Measurements from ENCODE around the gene GABBR2. TPM values are rescaled to one million over a fixed set of nuclear protein-coding genes. Genes with fewer than 3 reads are reported as not detected.
A peak's percentile ranks its signal among the peaks of the same experiment; 100 is the strongest.
"Not testable (repeated sequence)": the region's sequence is repeated elsewhere in the genome, so short reads cannot be mapped to it uniquely, and the experiment has no call there.

The GABBR2 gene
- total and polyA plus RNA-seq, 4 donors = 20.0 to 140 (median 93.3) TPM

DNA sequence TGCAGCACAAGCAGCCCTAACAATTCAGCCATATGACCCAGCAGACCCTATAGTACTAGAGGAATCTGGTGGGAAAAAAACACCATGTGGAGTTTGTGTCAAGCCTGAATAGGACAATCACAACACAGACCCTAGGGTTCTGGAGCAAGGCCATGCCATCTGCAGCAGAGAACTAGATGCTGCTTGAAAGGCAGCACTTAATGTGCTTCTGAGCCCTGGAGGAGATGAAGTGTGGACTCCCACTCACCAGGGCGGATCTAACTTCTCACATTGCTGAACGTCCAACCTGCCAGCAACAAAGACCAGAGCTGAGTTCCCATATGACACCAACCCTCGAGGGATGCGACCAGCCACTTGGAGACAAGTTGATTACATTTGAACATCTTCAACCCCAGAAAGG lies 43.2 kb downstream of the GABBR2 start:
- DNase-seq (ENCODE audit: low read depth in 4 of 6, low spot score in 6 of 6) = no peak
- Histone ChIP-seq H3K27me3 (ENCODE audit: control insufficient read depth, insufficient read depth, low read length) (no peaks in the 10 kb centered on the region), H3K9me3 (ENCODE audit: control insufficient read depth, insufficient read depth, low read length) (no peaks in the 10 kb centered on the region), H3K27ac (ENCODE audit: low read depth, low read length) (no peak overlapping the region), H3K4me1 (ENCODE audit: control insufficient read depth, insufficient read depth, low read length) (peaks cover 18% of the 10 kb centered on the region), H3K36me3 (ENCODE audit: control insufficient read depth, insufficient read depth, low read length) (no peaks in the 10 kb centered on the region), H3K4me3 (ENCODE audit: low read depth, low read length) (no peak overlapping the region)
- WGBS (ENCODE audit: insufficient coverage) = 79% methylated on average over 2 of the region's 4 CpGs

DNA sequence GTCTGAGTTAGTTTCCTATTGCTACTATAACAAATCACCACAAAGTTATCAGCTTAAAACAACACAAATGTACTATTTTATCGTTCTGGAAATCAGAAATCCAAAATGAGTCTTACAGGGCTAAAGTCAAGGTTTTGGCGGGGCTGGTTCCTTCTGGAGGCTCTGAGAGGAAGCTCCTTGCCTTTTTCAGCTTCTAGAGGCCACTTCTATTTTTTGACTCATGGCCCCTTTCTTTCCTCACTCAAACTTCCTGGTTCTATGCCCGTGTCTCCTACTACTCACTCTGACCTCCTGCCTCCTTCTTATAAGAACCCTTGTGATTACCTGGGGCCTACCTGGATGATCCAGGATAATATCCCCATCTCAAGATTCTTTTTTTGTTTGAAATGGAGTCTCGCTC lies 48.2 kb downstream of the GABBR2 start:
- no peak for DNase-seq (ENCODE audit: low read depth in 4 of 6, low spot score in 6 of 6)
- no peaks in the 10 kb centered on the region for H3K9me3 ChIP-seq (ENCODE audit: control insufficient read depth, insufficient read depth, low read length)

DNA sequence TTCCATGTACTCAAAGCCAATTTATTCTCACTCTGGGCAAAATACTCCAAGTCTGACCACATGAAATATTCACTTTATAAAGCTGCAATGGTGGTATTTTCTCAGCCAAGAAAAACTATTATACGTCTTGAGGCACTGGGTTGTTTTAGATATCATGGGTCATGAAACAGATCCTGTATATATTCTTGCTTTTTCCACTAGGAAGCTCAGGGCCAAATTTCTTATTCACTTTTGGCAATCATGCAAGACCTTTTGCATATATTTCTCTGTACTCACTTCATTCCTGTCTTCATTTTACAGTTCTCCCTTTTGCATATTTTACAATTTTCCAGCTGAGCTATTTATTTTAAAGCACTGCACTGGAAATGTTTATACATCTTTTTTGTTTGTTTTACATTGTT lies 49.8 kb downstream of the GABBR2 start:
- DNase-seq (ENCODE audit: low read depth in 4 of 6, low spot score in 6 of 6) = no peak
- no peaks in the 10 kb centered on the region for H3K27me3 ChIP-seq (ENCODE audit: control insufficient read depth, insufficient read depth, low read length)
- H3K9me3 ChIP-seq (ENCODE audit: control insufficient read depth, insufficient read depth, low read length) = no peaks in the 10 kb centered on the region
- no peaks in the 10 kb centered on the region for H3K4me1 ChIP-seq (ENCODE audit: control insufficient read depth, insufficient read depth, low read length)
- WGBS (ENCODE audit: insufficient coverage) = no CpG with 5 or more reads among the region's 1 CpG
- no peak overlapping the region for H3K27ac ChIP-seq (ENCODE audit: low read depth, low read length)
- H3K4me3 ChIP-seq (ENCODE audit: low read depth, low read length) = no peak overlapping the region
- H3K36me3 ChIP-seq (ENCODE audit: control insufficient read depth, insufficient read depth, low read length) = no peaks in the 10 kb centered on the region

More for the DNA sequence above, 48.2 kb downstream of the GABBR2 start:
- Histone ChIP-seq H3K36me3 (ENCODE audit: control insufficient read depth, insufficient read depth, low read length) (no peaks in the 10 kb centered on the region), H3K27me3 (ENCODE audit: control insufficient read depth, insufficient read depth, low read length) (no peaks in the 10 kb centered on the region), H3K4me1 (ENCODE audit: control insufficient read depth, insufficient read depth, low read length) (no peaks in the 10 kb centered on the region), H3K4me3 (ENCODE audit: low read depth, low read length) (no peak overlapping the region), H3K27ac (ENCODE audit: low read depth, low read length) (no peak overlapping the region)
- WGBS (ENCODE audit: insufficient coverage) = 90% methylated on average over 4 of the region's 4 CpGs

DNA sequence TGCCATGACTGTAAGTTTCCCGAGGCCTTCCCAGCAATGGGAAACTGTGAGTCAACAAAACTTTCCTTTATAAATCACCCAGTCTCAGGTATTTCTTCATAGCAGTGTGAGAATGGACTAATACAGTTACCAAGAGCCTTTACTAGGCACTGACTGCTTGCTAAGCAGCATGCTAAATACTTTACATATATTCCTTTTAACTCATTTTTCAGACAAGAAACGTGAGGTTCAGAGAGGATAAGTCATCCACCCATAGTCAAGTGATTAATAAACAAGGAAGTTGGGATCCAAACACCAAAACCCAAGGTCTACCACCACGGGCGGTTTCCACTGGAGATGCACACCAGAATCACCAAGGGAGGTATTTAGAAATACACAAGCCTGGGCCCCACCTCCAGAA lies 50.8 kb downstream of the GABBR2 start:
- Histone ChIP-seq H3K27me3 (ENCODE audit: control insufficient read depth, insufficient read depth, low read length) (no peaks in the 10 kb centered on the region), H3K4me1 (ENCODE audit: control insufficient read depth, insufficient read depth, low read length) (no peaks in the 10 kb centered on the region), H3K27ac (ENCODE audit: low read depth, low read length) (no peak overlapping the region), H3K9me3 (ENCODE audit: control insufficient read depth, insufficient read depth, low read length) (no peaks in the 10 kb centered on the region), H3K4me3 (ENCODE audit: low read depth, low read length) (no peak overlapping the region), H3K36me3 (ENCODE audit: control insufficient read depth, insufficient read depth, low read length) (no peaks in the 10 kb centered on the region)
- no peak for DNase-seq (ENCODE audit: low read depth in 4 of 6, low spot score in 6 of 6)
- 100% methylated on average over 1 of the region's 4 CpGs for WGBS (ENCODE audit: insufficient coverage)

DNA sequence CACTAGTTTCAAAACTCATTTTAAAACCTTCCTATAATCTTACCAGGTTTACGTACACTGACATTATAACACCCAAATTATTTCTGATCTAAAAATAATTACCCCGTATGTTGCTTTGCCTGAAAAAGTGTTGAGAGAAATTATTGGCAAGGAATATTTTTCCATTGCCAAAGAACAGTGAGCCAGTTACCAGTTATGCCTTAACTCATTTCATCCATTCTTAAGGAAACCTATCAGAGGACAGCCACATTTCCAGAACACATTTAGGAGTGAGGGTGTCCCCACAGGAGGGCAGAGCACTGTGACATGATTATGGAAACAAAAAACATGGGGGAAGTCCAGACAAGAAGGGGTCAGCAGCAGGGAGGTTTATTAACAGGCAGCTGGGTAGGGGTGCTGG lies 52.2 kb downstream of the GABBR2 start:
- Histone ChIP-seq H3K36me3 (ENCODE audit: control insufficient read depth, insufficient read depth, low read length) (no peaks in the 10 kb centered on the region), H3K4me1 (ENCODE audit: control insufficient read depth, insufficient read depth, low read length) (peaks cover 4% of the 10 kb centered on the region), H3K9me3 (ENCODE audit: control insufficient read depth, insufficient read depth, low read length) (no peaks in the 10 kb centered on the region), H3K27ac (ENCODE audit: low read depth, low read length) (no peak overlapping the region), H3K27me3 (ENCODE audit: control insufficient read depth, insufficient read depth, low read length) (no peaks in the 10 kb centered on the region), H3K4me3 (ENCODE audit: low read depth, low read length) (no peak overlapping the region)
- no CpG with 5 or more reads among the region's 2 CpGs for WGBS (ENCODE audit: insufficient coverage)
- peak in 1 of 6 donors; percentile 60 for DNase-seq (ENCODE audit: low read depth in 4 of 6, low spot score in 6 of 6)

DNA sequence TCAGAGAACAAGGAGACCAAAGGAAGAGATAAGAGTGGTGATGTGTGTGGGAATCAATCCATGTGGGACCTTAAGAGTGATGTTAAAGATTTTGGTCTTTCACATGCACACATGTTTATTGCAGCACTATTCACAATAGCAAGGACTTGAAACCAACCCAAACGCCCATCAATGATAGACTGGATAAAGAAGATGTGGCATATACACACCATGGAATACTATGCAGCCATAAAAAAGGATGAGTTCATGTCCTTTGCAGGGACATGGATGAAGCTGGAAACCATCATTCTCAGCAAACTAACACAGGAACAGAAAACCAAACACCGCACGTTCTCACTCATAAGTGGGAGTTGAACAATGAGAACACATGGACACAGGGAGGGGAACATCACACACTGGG lies 53.3 kb downstream of the GABBR2 start:
- not testable (repeated sequence) for H3K36me3 ChIP-seq (ENCODE audit: control insufficient read depth, insufficient read depth, low read length); H3K27ac ChIP-seq (ENCODE audit: low read depth, low read length); H3K27me3 ChIP-seq (ENCODE audit: control insufficient read depth, insufficient read depth, low read length); DNase-seq (ENCODE audit: low read depth in 4 of 6, low spot score in 6 of 6); H3K4me3 ChIP-seq (ENCODE audit: low read depth, low read length); H3K4me1 ChIP-seq (ENCODE audit: control insufficient read depth, insufficient read depth, low read length); H3K9me3 ChIP-seq (ENCODE audit: control insufficient read depth, insufficient read depth, low read length)
- no CpG with 5 or more reads among the region's 3 CpGs for WGBS (ENCODE audit: insufficient coverage)

DNA sequence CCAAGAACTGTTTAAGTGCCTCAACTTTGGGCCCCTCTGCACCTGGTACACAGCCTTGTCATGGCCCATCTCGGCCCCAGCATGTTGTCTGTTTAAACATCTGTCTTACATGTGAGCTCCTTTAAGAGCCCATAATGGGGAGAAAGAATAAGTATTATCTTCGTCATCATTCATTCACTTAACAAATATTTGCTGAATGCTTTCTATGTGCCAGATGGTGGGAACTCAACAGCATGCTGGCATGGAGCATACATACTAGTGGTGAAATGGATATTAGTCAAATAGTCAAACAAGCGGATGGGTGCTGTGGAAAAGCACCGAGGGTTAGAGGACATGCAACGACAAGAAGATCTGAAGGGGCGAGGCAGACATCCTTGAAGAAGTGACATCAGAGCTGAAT lies 54.5 kb downstream of the GABBR2 start:
- WGBS (ENCODE audit: insufficient coverage) = 92% methylated on average over 4 of the region's 6 CpGs

DNA sequence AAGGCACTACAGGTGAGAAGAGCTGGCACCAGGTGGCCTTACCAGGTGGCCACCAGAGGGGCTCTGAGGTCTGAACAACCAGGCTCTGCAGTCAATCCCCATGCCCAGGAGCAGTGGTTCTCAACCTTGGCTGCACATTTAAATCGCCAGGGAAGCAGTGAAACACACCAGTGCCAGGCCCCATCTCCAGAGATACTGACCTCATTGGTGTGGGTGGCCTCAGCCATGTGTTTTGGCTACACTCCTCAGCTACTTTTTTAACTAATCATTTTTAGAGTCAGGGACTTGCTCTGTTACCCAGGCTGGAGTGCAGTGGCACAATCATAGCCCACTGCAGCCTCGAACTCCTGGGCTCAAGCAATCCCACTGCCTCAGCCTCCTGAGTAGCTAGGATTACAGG lies 56.0 kb downstream of the GABBR2 start:
- Histone ChIP-seq H3K4me3 (ENCODE audit: low read depth, low read length) (no peak overlapping the region), H3K36me3 (ENCODE audit: control insufficient read depth, insufficient read depth, low read length) (no peaks in the 10 kb centered on the region), H3K27ac (ENCODE audit: low read depth, low read length) (no peak overlapping the region), H3K9me3 (ENCODE audit: control insufficient read depth, insufficient read depth, low read length) (no peaks in the 10 kb centered on the region), H3K27me3 (ENCODE audit: control insufficient read depth, insufficient read depth, low read length) (no peaks in the 10 kb centered on the region), H3K4me1 (ENCODE audit: control insufficient read depth, insufficient read depth, low read length) (peaks cover 4% of the 10 kb centered on the region)
- 100% methylated on average over 2 of the region's 2 CpGs for WGBS (ENCODE audit: insufficient coverage)
- no peak for DNase-seq (ENCODE audit: low read depth in 4 of 6, low spot score in 6 of 6)

More for the DNA sequence above, 54.5 kb downstream of the GABBR2 start:
- Histone ChIP-seq H3K36me3 (ENCODE audit: control insufficient read depth, insufficient read depth, low read length) (no peaks in the 10 kb centered on the region), H3K27me3 (ENCODE audit: control insufficient read depth, insufficient read depth, low read length) (no peaks in the 10 kb centered on the region), H3K27ac (ENCODE audit: low read depth, low read length) (no peak overlapping the region), H3K4me3 (ENCODE audit: low read depth, low read length) (no peak overlapping the region), H3K4me1 (ENCODE audit: control insufficient read depth, insufficient read depth, low read length) (peaks cover 4% of the 10 kb centered on the region), H3K9me3 (ENCODE audit: control insufficient read depth, insufficient read depth, low read length) (no peaks in the 10 kb centered on the region)
- no peak for DNase-seq (ENCODE audit: low read depth in 4 of 6, low spot score in 6 of 6)

DNA sequence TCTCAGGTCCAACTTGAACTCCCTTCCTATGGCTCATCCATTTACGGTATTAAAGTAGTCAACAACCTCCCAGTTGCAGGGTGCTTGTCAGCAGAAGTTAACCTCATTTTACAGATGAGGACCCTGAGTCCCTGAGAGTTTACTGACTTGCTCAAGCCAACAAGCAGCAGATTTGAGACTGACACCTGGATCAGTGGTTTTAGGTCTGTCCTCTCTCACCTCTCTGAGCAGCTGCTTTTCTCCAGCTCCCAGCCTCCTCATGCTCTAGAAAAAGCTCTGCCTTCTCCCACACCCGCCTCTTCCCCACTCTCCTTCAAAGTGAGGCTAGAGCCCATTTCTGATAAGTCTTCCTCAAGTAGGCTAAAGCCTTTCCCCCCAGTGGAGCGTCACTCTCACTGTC lies 56.4 kb downstream of the GABBR2 start:
- H3K27me3 ChIP-seq (ENCODE audit: control insufficient read depth, insufficient read depth, low read length) = no peaks in the 10 kb centered on the region
- WGBS (ENCODE audit: insufficient coverage) = 82% methylated on average over 3 of the region's 3 CpGs
- H3K9me3 ChIP-seq (ENCODE audit: control insufficient read depth, insufficient read depth, low read length) = no peaks in the 10 kb centered on the region
- H3K4me3 ChIP-seq (ENCODE audit: low read depth, low read length) = no peak overlapping the region
- H3K4me1 ChIP-seq (ENCODE audit: control insufficient read depth, insufficient read depth, low read length) = peaks cover 6% of the 10 kb centered on the region
- no peaks in the 10 kb centered on the region for H3K36me3 ChIP-seq (ENCODE audit: control insufficient read depth, insufficient read depth, low read length)
- DNase-seq (ENCODE audit: low read depth in 4 of 6, low spot score in 6 of 6) = no peak
- no peak overlapping the region for H3K27ac ChIP-seq (ENCODE audit: low read depth, low read length)

DNA sequence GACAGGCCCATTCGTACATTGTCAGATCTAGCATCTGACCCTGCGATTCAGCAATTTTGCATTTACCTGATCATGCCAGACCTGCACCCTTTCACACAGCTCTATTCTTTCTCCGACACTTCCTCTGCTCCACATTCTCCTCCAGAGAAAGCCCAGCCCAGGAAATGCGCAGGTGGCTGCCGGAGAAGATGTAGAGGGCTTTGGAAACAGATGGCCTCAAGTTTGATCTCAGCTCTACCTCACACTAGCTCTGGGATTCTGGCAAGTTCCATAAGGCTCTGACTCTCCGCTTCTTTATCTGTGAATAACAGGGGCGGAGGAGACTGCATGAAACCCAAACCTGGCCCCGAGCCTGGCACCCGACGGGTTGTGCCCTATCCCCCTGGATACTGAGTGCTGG lies 61.5 kb downstream of the GABBR2 start:
- DNase-seq (ENCODE audit: low read depth in 4 of 6, low spot score in 6 of 6) = no peak
- Histone ChIP-seq H3K36me3 (ENCODE audit: control insufficient read depth, insufficient read depth, low read length) (no peaks in the 10 kb centered on the region), H3K27me3 (ENCODE audit: control insufficient read depth, insufficient read depth, low read length) (no peaks in the 10 kb centered on the region), H3K9me3 (ENCODE audit: control insufficient read depth, insufficient read depth, low read length) (no peaks in the 10 kb centered on the region), H3K27ac (ENCODE audit: low read depth, low read length) (no peak overlapping the region), H3K4me3 (ENCODE audit: low read depth, low read length) (no peak overlapping the region), H3K4me1 (ENCODE audit: control insufficient read depth, insufficient read depth, low read length) (peaks cover 16% of the 10 kb centered on the region)
- WGBS (ENCODE audit: insufficient coverage) = 98% methylated on average over 7 of the region's 10 CpGs

All from spinal cord (tissue), 10 donors.